ENCODE results near the gene SLC15A4.

DNA sequence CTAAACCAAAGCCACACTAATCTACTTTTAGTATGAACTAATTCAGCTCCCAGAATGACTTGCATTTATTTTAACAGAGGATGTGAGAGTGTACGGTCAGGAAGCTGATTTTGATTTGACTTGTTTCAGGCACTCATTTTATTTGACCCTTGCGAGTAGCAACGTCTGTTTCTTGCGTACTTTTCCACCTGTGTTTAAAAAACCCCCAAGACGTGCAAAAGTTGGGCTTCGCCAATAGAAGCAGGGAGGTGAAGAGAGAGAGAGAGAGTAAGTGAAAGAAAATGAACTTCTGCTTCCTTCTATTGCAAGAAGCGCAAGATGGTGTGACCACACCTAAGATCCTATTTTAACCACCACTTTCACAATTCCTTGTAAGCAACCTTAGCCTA lies 6.7 kb upstream of the SLC15A4 start:
- TF ChIP-seq, protein P1, sequence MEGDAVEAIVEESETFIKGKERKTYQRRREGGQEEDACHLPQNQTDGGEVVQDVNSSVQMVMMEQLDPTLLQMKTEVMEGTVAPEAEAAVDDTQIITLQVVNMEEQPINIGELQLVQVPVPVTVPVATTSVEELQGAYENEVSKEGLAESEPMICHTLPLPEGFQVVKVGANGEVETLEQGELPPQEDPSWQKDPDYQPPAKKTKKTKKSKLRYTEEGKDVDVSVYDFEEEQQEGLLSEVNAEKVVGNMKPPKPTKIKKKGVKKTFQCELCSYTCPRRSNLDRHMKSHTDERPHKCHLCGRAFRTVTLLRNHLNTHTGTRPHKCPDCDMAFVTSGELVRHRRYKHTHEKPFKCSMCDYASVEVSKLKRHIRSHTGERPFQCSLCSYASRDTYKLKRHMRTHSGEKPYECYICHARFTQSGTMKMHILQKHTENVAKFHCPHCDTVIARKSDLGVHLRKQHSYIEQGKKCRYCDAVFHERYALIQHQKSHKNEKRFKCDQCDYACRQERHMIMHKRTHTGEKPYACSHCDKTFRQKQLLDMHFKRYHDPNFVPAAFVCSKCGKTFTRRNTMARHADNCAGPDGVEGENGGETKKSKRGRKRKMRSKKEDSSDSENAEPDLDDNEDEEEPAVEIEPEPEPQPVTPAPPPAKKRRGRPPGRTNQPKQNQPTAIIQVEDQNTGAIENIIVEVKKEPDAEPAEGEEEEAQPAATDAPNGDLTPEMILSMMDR (IDR thresholded peaks at IDR 0.05): no peak
- no peak for TF ChIP-seq POLR2A (IDR thresholded peaks at IDR 0.05)

All from stomach (tissue), 4 donors.